RWPE2 (cell line): ENCODE data around the gene KRTAP4-16.
A peak's percentile ranks its signal among the peaks of the same experiment; 100 is the strongest.
"Not testable (repeated sequence)": the region's sequence is repeated elsewhere in the genome, so short reads cannot be mapped to it uniquely, and the experiment has no call there.

ENCODE experiments used
- ATAC-seq: fragments of 200-7000 bp; cut with Tn5 transposase; 3 replicates; pipeline ENCODE4 v1.9.1; 2021; ENCODE audit warnings: low read depth
- DNase-seq: peaks from one replicate; pipeline ENCODE4 v3.0.0-alpha.2; 2020; ENCODE audit warnings: low spot score
- H3K27ac ChIP-seq: fragments of 450-650 bp; 2 replicates; pipeline ENCODE4 v1.5.1; 2017; ENCODE audit warnings: mild to moderate bottlenecking; ENCODE audit not compliant: poor library complexity, severe bottlenecking
- H3K27me3 ChIP-seq: fragments of 250-450 bp; sonication (Bioruptor Pico); 2 replicates; pipeline ENCODE4 v1.5.1; 2021; ENCODE audit warnings: mild to moderate bottlenecking, moderate library complexity; ENCODE audit not compliant: insufficient read depth, poor library complexity, severe bottlenecking
- H3K36me3 ChIP-seq: fragments of 250-450 bp; sonication (Bioruptor Pico); 2 replicates; pipeline ENCODE4 v1.5.1; 2020; ENCODE audit warnings: low read depth, mild to moderate bottlenecking, moderate library complexity
- H3K4me1 ChIP-seq: fragments of 250-450 bp; sonication (Bioruptor Pico); 2 replicates; pipeline ENCODE4 v1.5.1; 2021; ENCODE audit warnings: mild to moderate bottlenecking, moderate library complexity; ENCODE audit not compliant: insufficient read depth, poor library complexity, severe bottlenecking
- H3K4me3 ChIP-seq: fragments of 250-450 bp; sonication (Bioruptor Pico); 2 replicates; pipeline ENCODE4 v1.5.1; 2021; ENCODE audit warnings: mild to moderate bottlenecking, moderate library complexity; ENCODE audit not compliant: severe bottlenecking
- H3K9me3 ChIP-seq: fragments of 250-450 bp; sonication (Bioruptor Pico); 2 replicates; pipeline ENCODE4 v1.5.1; 2021; ENCODE audit warnings: mild to moderate bottlenecking, moderate library complexity; ENCODE audit not compliant: severe bottlenecking
- CTCF ChIP-seq: fragments of 450-650 bp; IDR thresholded peaks from one replicate; pipeline ENCODE4 v1.5.1; 2017; ENCODE audit warnings: mild to moderate bottlenecking, moderate library complexity; ENCODE audit not compliant: poor library complexity, severe bottlenecking

The KRTAP4-16 gene

DNA sequence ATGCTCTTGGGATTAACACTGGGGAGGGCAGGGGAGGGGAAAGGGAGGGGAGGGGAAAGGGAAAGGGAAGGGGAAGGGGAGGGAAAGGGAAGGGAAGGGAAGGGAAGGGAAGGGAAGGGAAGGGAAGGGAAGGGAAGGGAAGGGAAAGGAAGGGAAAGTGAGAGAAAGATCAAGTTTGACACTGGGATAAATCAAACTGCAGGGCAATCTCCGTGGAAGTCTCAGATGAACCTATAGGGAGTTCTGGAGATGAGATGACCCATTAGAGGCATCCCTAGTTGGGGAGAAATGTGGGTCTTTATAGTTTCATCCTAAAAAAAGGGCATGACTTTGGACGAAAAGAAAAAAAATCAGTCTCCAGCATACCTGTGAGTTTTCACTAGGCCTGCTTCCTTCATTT lies 19.7 kb upstream of the KRTAP4-16 start:
- no peaks in the 10 kb centered on the region for H3K27me3 ChIP-seq

GRCh38 chr17:41119696-41120690 lies 18.0 kb upstream of the KRTAP4-16 start:
- peaks cover 11% of the 10 kb centered on the region for H3K4me1 ChIP-seq
- not testable (repeated sequence) for H3K36me3 ChIP-seq, H3K9me3 ChIP-seq, H3K27me3 ChIP-seq, H3K4me3 ChIP-seq, H3K27ac ChIP-seq, DNase-seq
- ATAC-seq: peak; percentile 76

More for the DNA sequence above, 19.7 kb upstream of the KRTAP4-16 start:
- TF ChIP-seq CTCF: no peak
- Histone ChIP-seq H3K4me1 (peaks cover 11% of the 10 kb centered on the region), H3K27ac (no peak overlapping the region), H3K9me3 (no peaks in the 10 kb centered on the region), H3K36me3 (no peaks in the 10 kb centered on the region), H3K4me3 (no peak overlapping the region)
- DNase-seq (no peak), ATAC-seq (no peak)

DNA sequence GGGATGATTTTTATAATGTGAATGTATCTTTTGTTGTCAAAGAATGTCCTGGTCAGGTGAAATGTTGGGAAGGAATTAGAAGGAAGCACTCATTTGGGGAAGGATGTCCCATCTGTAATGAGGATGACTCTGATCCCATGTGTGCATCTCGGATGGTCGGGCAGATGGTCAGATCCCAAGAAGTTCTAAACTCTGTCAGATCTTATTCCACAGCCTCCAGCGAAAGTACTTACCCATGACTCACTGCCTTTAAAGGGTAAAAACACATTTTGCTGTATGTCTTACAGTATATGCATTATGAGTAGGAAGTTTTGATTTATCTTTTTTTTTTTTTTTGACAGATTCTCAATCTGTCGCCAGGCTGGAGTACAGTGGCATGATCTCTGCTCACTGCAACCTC lies 16.7 kb upstream of the KRTAP4-16 start:
- Histone ChIP-seq H3K4me3 (no peak overlapping the region), H3K9me3 (no peaks in the 10 kb centered on the region), H3K27ac (no peak overlapping the region), H3K36me3 (no peaks in the 10 kb centered on the region), H3K27me3 (no peaks in the 10 kb centered on the region), H3K4me1 (peaks cover 11% of the 10 kb centered on the region)
- DNase-seq (no peak), ATAC-seq (peak; percentile 59; the same call in 1 of the 3 replicates)
- no peak for TF ChIP-seq CTCF

DNA sequence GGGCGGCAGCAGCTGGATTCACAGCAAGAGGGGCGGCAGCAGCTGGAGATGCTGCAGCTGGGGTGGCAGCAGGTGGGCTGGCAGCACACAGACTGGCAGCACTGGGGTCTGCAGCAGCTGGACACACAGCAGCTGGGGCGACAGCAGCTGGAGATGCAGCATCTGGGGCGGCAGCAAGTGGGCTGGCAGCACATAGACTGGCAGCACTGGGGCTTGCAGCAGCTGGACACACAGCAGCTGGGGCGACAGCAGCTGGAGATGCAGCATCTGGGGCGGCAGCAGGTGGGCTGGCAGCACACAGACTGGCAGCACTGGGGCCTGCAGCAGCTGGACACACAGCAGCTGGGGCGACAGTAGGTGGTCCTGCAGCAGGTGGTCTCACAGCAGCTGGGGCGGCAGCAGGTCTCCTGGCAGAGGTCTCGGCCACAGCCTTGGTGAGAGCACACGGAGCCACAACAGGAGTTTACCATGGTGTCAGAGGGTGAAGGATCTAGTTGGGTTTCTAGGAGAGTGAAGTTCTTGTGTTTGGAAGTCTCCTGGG lies 15.9 kb upstream of the KRTAP4-16 start, which contains the start of gene KRTAP4-11:
TSS of gene KRTAP4-11 (minus strand) at position 528 of the 541 bp plus-strand sequence. CDS start at position 470, 58 bp downstream.
- not testable (repeated sequence) for H3K4me3 ChIP-seq, H3K4me1 ChIP-seq, DNase-seq, H3K27ac ChIP-seq, H3K36me3 ChIP-seq, ATAC-seq, H3K27me3 ChIP-seq, H3K9me3 ChIP-seq

DNA sequence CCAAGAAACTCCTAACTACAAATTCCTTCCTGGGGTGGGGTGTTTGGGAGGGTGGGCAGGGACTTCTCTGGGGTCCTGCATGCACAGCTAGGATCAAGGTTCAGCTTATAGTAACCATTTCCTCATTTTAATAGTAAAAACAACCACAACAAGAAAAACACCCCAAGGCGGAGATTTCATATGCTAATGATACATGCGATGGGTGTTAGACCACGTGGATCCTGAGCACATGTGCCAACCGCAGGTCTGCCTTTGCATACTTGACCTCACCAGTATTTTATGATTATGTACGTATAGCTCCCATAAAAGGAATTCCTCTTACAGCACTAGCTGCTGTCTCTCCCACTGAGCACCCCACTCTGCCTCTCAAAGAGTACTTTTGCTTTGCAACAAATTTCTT lies 14.3 kb upstream of the KRTAP4-16 start:
- no peaks in the 10 kb centered on the region for H3K27me3 ChIP-seq
- ATAC-seq (no peak), DNase-seq (no peak)
- no peak for TF ChIP-seq CTCF
- peaks cover 4% of the 10 kb centered on the region for H3K4me1 ChIP-seq
- H3K4me3 ChIP-seq: no peak overlapping the region
- H3K27ac ChIP-seq: no peak overlapping the region
- no peaks in the 10 kb centered on the region for H3K36me3 ChIP-seq
- H3K9me3 ChIP-seq: no peaks in the 10 kb centered on the region
